Transverse colon (tissue), 4 donors: ENCODE results near the gene TMEM132D. TPM values are rescaled to one million over a fixed set of nuclear protein-coding genes. Genes with fewer than 3 reads are reported as not detected.

Experiments used
- DNase-seq: peaks from one replicate; pipeline ENCODE4 v3.0.0-alpha.2; 2019
- H3K27ac ChIP-seq, 4 donors: fragments of 200-600 bp; sonication (generic); 2 replicates each; pipeline ENCODE4 v1.5.1; 2016 to 2018; ENCODE audit warnings: inconsistent platforms in 4 of 4
- H3K27me3 ChIP-seq: fragments of 200-600 bp; sonication (generic); 2 replicates; pipeline ENCODE4 v1.5.1; 2017; ENCODE audit warnings: inconsistent platforms
- H3K36me3 ChIP-seq, 4 donors: fragments of 200-600 bp; sonication (generic); 2 replicates each; pipeline ENCODE4 v1.5.1; 2017 to 2019; ENCODE audit warnings: inconsistent platforms in 4 of 4
- H3K4me1 ChIP-seq, 4 donors: fragments of 200-600 bp; sonication (generic); 2 replicates each; pipeline ENCODE4 v1.5.1; 2017 to 2020; ENCODE audit warnings: inconsistent platforms in 4 of 4
- H3K4me3 ChIP-seq, 4 donors: fragments of 200-600 bp; sonication (generic); 1 replicate in 1 of 4; 2 replicates in 3 of 4; pipeline versions ENCODE4 v1.5.1 to v1.6.1; 2017 to 2019; ENCODE audit warnings: inconsistent platforms in 4 of 4
- H3K9me3 ChIP-seq, 2 donors: fragments of 200-600 bp; sonication (generic); 2 replicates each; pipeline ENCODE4 v1.5.1; 2017 to 2019; ENCODE audit warnings: inconsistent platforms in 2 of 2
- CTCF ChIP-seq, 5 experiments: fragments of 200-600 bp in 3 of 5; fragments of 450-650 bp in 2 of 5; sonication (generic) in 3 of 5; IDR thresholded peaks; 1 replicate in 2 of 5; 2 replicates in 3 of 5; pipeline ENCODE4 v1.5.1; 2016 to 2017; ENCODE audit warnings: antibody characterized with exemption in 5 of 5, inconsistent platforms in 3 of 5, mild to moderate bottlenecking in 2 of 5, moderate library complexity in 1 of 5
- EP300 ChIP-seq: sonication (generic); formaldehyde crosslinking; IDR thresholded peaks from one replicate; pipeline ENCODE4 v1.6.1; 2017; ENCODE audit warnings: antibody characterized with exemption, low read depth
- POLR2A ChIP-seq: fragments of 450-650 bp; IDR thresholded peaks from one replicate; pipeline ENCODE4 v1.6.1; 2016; ENCODE audit warnings: antibody characterized with exemption, mild to moderate bottlenecking, moderate library complexity
- POLR2AphosphoS5 ChIP-seq, 3 donors: sonication (generic); formaldehyde crosslinking; IDR thresholded peaks; one replicate each; pipeline ENCODE4 v1.6.1; 2016; ENCODE audit warnings: antibody characterized with exemption in 3 of 3
- WGBS, 2 donors: methylation state at CpG; one replicate each; pipeline ENCODE4 v1.1.5; 2018; ENCODE audit warnings: low coverage in 1 of 2; 5-methylcytosine and 5-hydroxymethylcytosine counted together
- in situ Hi-C, 4 donors: fragments of 200-750 bp; cut with MboI; loops; one replicate each; pipeline versions ENCODE4 v1.15.0 to v1.15.1; 2017; ENCODE audit warnings: low sequenced_read_pairs in 3 of 4, low pct_ligation_motif_present in 1 of 4, low pct_unique_long_range_greater_than_20kb in 1 of 4
- intact Hi-C: fragments of 100-400 bp; cut with DNase I; formaldehyde crosslinking; loops from one replicate; pipeline ENCODE4 v1.15.1; 2023; ENCODE audit warnings: low total_unique reads
- total RNA-seq, 4 donors: library from RNA; depleted of rRNA; stranded (reverse); fragments of >200 nt; gene quantifications; one replicate each; pipeline ENCODE4 v1.1.0, GENCODE V29; 2016

The TMEM132D gene
- total RNA-seq, 4 donors from 2014 or later: 0.48 to 0.55 TPM; not detected in 2

GRCh38 chr12:129372348-129372747 is 531.5 kb downstream of the TMEM132D start:
- Histone ChIP-seq H3K4me1 (peaks cover 0 to 7% (median 2%) of the 10 kb centered on the region in 4 donors), H3K27me3 (no peaks in the 10 kb centered on the region), H3K36me3 (no peaks in the 10 kb centered on the region), H3K4me3 (no peak overlapping the region), H3K27ac (peak overlapping the region in 3 of 4 donors; percentile 71 to 75 (median 71)), H3K9me3 (no peaks in the 10 kb centered on the region)
- no peak for DNase-seq
- TF ChIP-seq CTCF (IDR thresholded peaks at IDR 0.05) (no peak), POLR2AphosphoS5 (IDR thresholded peaks at IDR 0.05) (no peak), EP300 (no peak), POLR2A (no peak)
- WGBS, 2 donors: 20 to 72% methylated on average over 1 to 2 of the region's 2 CpGs
- intact Hi-C loops: no loop called here
- in situ Hi-C loops: no loop called here

GRCh38 chr12:129371268-129371667 is 532.6 kb downstream of the TMEM132D start:
- Histone ChIP-seq H3K27me3 (no peaks in the 10 kb centered on the region), H3K4me3 (no peak overlapping the region), H3K36me3 (no peaks in the 10 kb centered on the region), H3K9me3 (no peaks in the 10 kb centered on the region), H3K27ac (no peak overlapping the region), H3K4me1 (peaks cover 0 to 7% (median 2%) of the 10 kb centered on the region in 4 donors)
- TF ChIP-seq EP300 (no peak), POLR2A (no peak), POLR2AphosphoS5 (IDR thresholded peaks at IDR 0.05) (no peak)
- WGBS, 2 donors: 62 to 77% methylated on average over 4 of the region's 4 CpGs
- DNase-seq: no peak
- in situ Hi-C loops: no loop called here
- intact Hi-C loops: no loop called here

GRCh38 chr12:129366656-129367055 is 537.2 kb downstream of the TMEM132D start:
- DNase-seq: no peak
- Histone ChIP-seq H3K27ac (no peak overlapping the region), H3K4me3 (no peak overlapping the region), H3K9me3 (no peaks in the 10 kb centered on the region), H3K36me3 (no peaks in the 10 kb centered on the region), H3K27me3 (no peaks in the 10 kb centered on the region), H3K4me1 (no peaks in the 10 kb centered on the region)
- 84% methylated on average over 9 of the region's 9 CpGs; no CpG with 5 or more reads in 1 of the 2 donors for WGBS, 2 donors
- TF ChIP-seq CTCF (IDR thresholded peaks at IDR 0.05) (no peak), EP300 (no peak), POLR2AphosphoS5 (IDR thresholded peaks at IDR 0.05) (no peak), POLR2A (no peak)
- intact Hi-C loops: no loop called here
- in situ Hi-C loops: no loop called here

GRCh38 chr12:129363041-129363440 is 540.8 kb downstream of the TMEM132D start:
- intact Hi-C loops (no loop called here), in situ Hi-C loops (no loop called here)
- H3K4me1 ChIP-seq: no peaks in the 10 kb centered on the region
- no peaks in the 10 kb centered on the region for H3K36me3 ChIP-seq
- DNase-seq: no peak
- WGBS, 2 donors: 75 to 93% methylated on average over 3 to 8 of the region's 8 CpGs
- no peaks in the 10 kb centered on the region for H3K9me3 ChIP-seq
- H3K4me3 ChIP-seq: no peak overlapping the region
- H3K27me3 ChIP-seq: no peaks in the 10 kb centered on the region
- H3K27ac ChIP-seq: no peak overlapping the region
- no peak for TF ChIP-seq POLR2A
- TF ChIP-seq POLR2AphosphoS5 (IDR thresholded peaks at IDR 0.05): no peak
- no peak for TF ChIP-seq CTCF (IDR thresholded peaks at IDR 0.05)

- Histone ChIP-seq H3K4me1 (no peaks in the 10 kb centered on the region), H3K36me3 (no peaks in the 10 kb centered on the region), H3K9me3 (no peaks in the 10 kb centered on the region), H3K27ac (no peak overlapping the region), H3K4me3 (no peak overlapping the region), H3K27me3 (no peaks in the 10 kb centered on the region)
- 90 to 92% methylated on average over 5 to 6 of the region's 6 CpGs for WGBS, 2 donors
- in situ Hi-C loops (no loop called here), intact Hi-C loops (no loop called here)
- DNase-seq: no peak
- TF ChIP-seq POLR2A (no peak), CTCF (IDR thresholded peaks at IDR 0.05) (no peak), POLR2AphosphoS5 (IDR thresholded peaks at IDR 0.05) (no peak), EP300 (no peak)
These were observed 546.6 kb downstream of the TMEM132D start for GRCh38 chr12:129357233-129357632.
